ENCODE results near the gene EXOG.

EXOG gene

GRCh38 chr3:38511546-38511945 lies 15.4 kb downstream of the EXOG start:
- DNase-seq = no peak

- DNase-seq = no peak
Measured at GRCh38 chr3:38515367-38515766, 19.2 kb downstream of the EXOG start.

GRCh38 chr3:38516669-38517068 lies 20.5 kb downstream of the EXOG start:
- no peak for DNase-seq

- DNase-seq = no peak
Measured at GRCh38 chr3:38519000-38519399, 22.9 kb downstream of the EXOG start.

GRCh38 chr3:38519651-38520050 lies 23.5 kb downstream of the EXOG start:
- DNase-seq = no peak

GRCh38 chr3:38521391-38521987 lies 25.3 kb downstream of the EXOG start:
- DNase-seq = peak; percentile 70 to 82

- DNase-seq = no peak
Measured at GRCh38 chr3:38522002-38522401, 25.9 kb downstream of the EXOG start.

GRCh38 chr3:38524141-38524739 lies 28.1 kb downstream of the EXOG start:
- DNase-seq = no peak

- no peak for DNase-seq
Measured at GRCh38 chr3:38526792-38527191, 30.7 kb downstream of the EXOG start.

GRCh38 chr3:38528457-38528856 lies 32.3 kb downstream of the EXOG start:
- DNase-seq = peak in 1 of 2 experiments; percentile 35

GRCh38 chr3:38532529-38532928 lies 36.4 kb downstream of the EXOG start:
- DNase-seq = no peak

- no peak for DNase-seq
Measured at GRCh38 chr3:38533285-38533976, 37.3 kb downstream of the EXOG start.

GRCh38 chr3:38534180-38534579 lies 38.0 kb downstream of the EXOG start:
- DNase-seq = no peak

GRCh38 chr3:38534604-38535003 lies 38.5 kb downstream of the EXOG start:
- DNase-seq = no peak

- DNase-seq = no peak
Measured at GRCh38 chr3:38536671-38537070, 40.5 kb downstream of the EXOG start.

GRCh38 chr3:38538773-38539353 lies 42.7 kb downstream of the EXOG start:
- no peak for DNase-seq

- DNase-seq = no peak
Measured at GRCh38 chr3:38541806-38542205, 45.7 kb downstream of the EXOG start.

- DNase-seq = no peak
Measured at GRCh38 chr3:38542401-38543298, 46.5 kb downstream of the EXOG start.

GRCh38 chr3:38543586-38543985 lies 47.4 kb downstream of the EXOG start:
- DNase-seq = no peak

- DNase-seq = no peak
Measured at GRCh38 chr3:38544926-38545325, 48.8 kb downstream of the EXOG start.

- DNase-seq = no peak
Measured at GRCh38 chr3:38545550-38545949, 49.4 kb downstream of the EXOG start.

GRCh38 chr3:38545983-38546382 lies 49.8 kb downstream of the EXOG start:
- DNase-seq = no peak

All from NCI-H526 (cell line).